Right renal cortex interstitium (tissue), 3 donors: ENCODE results near the gene SLC15A1. TPM values are rescaled to one million over a fixed set of nuclear protein-coding genes. Genes with fewer than 3 reads are reported as not detected.

ENCODE experiments used
- DNase-seq, 3 donors: peaks; one replicate each; pipeline ENCODE4 v3.0.0-alpha.2; 2013; ENCODE audit warnings: low read depth in 3 of 3, low spot score in 2 of 3
- polyA plus RNA-seq, 3 donors: library from polyadenylated mRNA; unstranded; fragments of 120-200 nt; gene quantifications; one replicate each; pipeline ENCODE4 v1.2.1, GENCODE V29; 2013; ENCODE audit not compliant: insufficient read length in 3 of 3

Gene SLC15A1
- polyA plus RNA-seq, 3 donors = 7.4 to 10.1 (median 7.6) TPM

DNA sequence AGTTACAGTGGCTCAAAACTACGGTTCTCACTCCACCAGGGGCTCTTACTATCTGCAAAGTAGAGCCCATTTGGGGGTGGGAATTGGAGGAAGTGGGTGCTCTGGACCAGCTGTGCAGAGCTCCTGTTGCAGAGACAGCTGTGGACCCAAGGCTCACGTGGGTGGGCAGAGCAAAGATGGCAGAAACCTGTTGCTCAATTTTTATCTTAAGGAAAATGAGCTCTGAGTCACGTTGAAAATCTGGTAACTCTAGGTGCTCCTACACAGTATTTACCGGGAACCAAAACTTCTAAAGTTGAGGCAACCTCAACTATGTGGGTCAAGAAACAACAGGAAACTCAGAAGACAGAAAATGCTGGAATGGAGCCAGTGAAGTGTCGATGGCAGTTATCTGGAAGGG, 30.2 kb upstream of the SLC15A1 start:
- no peak for DNase-seq

DNA sequence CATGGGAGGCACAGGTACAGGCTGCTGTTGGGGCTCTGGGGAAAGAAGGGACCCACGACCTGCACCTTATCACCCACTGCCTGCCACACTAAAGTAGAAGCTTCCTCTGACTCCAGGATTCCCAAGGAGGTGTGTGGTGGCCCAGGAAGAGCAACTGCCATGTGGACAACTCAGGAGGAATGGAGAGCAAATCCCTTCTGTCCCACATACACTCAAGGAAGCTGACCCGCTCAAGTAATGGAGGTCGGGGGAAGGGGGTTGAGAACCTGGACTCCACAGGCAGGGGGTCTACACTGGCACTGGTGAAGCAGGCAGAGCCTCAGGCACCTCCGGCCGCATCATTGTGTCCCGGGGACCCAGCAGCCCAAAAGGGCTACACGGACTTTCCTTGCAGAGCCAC, 29.4 kb upstream of the SLC15A1 start:
- no peak for DNase-seq

GRCh38 chr13:98781470-98781869, 29.0 kb upstream of the SLC15A1 start:
- no peak for DNase-seq

DNA sequence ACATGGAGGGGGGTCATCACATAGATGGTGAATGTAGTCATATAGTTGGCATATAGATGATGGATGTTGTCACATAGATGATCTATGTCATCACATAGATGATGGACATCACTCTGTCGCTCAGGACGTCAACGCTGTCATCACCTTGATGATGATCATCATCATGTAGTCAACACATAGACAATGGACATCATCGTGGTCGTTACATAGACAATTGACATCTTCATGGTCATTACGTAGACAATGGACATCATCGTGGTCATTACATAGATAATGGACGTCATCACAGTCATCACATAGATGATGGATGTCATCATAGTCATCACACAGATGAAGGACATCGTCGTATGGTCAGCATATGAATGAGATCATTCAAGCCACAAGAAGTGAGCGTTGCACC, 28.6 kb upstream of the SLC15A1 start:
- no peak for DNase-seq

DNA sequence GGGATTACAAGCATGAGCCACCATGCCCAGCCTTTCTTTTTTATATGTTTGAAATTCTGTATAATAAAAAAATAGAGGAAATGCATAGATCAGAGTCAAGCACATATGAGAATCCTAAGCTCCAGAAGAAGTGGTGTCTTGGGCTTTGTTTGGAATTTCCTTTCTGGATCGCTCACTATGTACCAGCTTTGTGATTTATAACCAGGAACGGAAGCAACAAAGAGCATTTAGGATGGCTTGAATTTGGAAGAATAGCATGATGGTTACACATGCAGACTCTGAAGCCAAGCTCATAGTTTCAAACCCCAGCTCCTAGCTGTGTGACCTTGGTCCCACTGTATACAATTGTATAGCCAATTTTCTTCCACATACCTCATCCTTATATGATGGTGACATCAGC, 28.0 kb upstream of the SLC15A1 start:
- no peak for DNase-seq

GRCh38 chr13:98779695-98780094, 27.2 kb upstream of the SLC15A1 start:
- no peak for DNase-seq

- DNase-seq = no peak
Measured at GRCh38 chr13:98778749-98779148, 26.3 kb upstream of the SLC15A1 start.

- DNase-seq = no peak
Measured at GRCh38 chr13:98776644-98777043, 24.2 kb upstream of the SLC15A1 start.

DNA sequence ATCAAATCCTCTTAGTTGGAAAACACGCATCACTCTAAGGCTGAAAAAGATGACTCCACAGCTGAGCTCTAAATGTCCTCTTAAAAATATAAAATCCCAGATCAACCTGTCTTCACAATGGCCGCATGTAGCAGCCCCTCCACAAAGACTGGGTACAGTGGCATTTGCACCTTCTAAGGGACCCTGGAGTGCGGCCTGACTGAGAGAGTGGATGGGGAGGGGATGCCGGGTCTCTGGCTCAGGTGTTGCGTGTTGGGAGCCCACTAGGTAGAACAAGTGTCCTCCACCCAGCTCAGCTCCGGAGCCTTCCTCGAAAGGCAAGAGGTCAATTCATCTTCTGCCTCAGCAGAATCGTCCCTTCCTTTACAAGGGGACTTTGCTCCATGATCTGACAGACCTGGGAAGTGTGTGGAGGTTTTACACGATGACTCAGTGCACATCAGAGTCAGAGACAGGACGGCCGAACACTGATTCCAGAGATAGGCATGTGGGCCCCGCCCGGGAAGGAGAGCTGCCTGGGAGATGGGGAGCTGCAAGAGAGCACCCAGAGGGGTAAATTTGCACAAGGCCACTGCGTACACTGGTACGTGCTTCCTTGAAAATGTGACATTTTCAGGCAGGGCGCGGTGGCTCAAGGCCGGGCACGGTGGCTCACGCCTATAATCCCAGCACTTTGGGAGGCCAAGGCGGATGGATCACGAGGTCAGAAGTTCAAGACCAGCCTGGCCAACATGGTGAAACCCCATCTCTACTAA, 23.5 kb upstream of the SLC15A1 start:
- no peak for DNase-seq

GRCh38 chr13:98775386-98775785, 22.9 kb upstream of the SLC15A1 start:
- no peak for DNase-seq

- no peak for DNase-seq
Measured at GRCh38 chr13:98774776-98775175, 22.3 kb upstream of the SLC15A1 start.

- DNase-seq = no peak
Measured at GRCh38 chr13:98773921-98774320, 21.4 kb upstream of the SLC15A1 start.

DNA sequence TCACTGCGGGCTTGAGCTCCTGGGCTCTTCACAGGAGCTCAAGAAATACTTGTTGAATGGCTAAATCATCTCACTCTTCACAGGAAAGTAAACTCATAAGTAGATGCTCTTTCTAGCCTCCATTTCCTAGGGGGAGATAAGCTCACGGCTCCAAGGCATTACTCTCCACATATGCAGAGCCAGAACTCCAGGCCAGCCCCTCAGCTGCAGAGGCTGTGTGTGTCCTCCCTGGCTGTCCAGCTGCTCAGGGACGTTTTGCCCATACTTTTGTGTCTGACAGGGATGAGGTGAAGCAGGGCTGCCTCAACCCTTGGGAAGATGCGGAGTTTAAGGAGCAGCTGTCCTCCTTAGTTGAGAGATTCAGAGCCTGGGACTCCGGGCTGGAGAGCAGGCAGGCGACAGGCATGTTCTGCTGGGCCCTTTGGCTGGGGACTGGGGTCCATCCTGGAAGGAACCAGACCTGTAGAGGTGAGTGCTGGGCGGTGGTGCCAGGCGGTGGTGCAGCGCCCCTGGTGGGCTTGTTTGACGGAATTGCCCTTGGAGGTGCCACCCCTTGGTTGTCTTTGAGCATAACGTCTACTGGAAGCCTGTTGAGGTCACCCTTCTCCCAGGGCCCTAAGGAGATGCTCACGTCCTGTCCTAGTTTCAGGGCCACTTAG, 20.5 kb upstream of the SLC15A1 start:
- no peak for DNase-seq

DNA sequence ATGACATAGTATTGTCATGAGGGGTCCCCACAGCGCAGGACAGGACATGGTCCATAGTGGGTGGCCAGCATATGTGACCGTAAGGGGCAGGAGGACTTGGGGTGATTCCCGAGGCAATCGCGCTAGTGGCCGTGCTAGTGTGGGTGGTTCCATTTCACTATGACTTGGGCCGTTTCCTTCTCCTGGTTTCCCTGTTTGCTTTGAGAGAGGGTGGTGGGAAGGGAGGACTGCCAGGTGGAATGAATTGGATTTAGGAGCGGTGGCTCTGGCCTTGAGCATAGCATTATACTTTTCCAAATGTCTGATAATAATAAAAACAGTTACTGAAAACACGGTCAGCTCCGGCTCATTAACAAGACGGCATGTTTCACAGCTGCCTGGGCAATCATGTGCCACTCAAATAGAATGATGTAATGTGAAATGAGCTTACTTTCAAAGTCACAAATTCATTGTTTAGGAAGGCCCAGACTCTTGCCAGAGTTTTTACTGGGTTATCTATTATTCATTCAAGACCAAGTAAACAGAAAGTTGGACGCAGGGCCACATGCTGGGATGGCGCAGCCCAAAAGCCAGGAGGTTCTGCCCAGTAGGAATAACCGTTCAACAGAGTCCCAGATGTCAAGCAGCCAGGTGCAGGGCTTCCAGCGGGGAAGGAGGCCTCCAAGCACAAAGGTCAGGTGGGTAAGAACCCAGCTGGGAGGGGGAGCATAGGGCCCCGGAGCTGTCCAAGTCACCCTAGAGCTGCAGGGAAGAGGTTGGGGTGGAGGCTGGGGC, 19.6 kb upstream of the SLC15A1 start:
- DNase-seq = no peak

GRCh38 chr13:98769736-98770135, 17.3 kb upstream of the SLC15A1 start:
- no peak for DNase-seq

GRCh38 chr13:98768522-98768921, 16.1 kb upstream of the SLC15A1 start:
- no peak for DNase-seq

DNA sequence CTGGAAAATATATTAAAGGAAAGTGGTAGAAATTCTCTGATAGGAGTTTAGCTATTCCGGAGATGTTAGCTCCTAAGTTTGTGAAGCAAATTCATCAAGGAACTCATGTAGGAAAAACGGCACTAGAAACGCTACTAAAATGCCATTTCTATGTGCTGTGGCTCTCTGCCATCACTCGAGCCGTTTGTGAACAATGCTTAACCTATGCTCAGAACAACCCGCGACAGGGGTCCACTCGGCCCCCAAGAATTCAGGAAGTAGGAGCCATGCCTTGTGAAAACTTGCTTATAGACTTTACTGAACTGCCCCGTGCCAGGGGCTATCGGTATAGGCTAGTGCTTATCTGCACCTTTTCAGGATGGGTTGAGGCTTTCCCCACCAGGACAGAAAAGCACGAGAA, 14.2 kb upstream of the SLC15A1 start:
- DNase-seq = no peak

GRCh38 chr13:98765996-98766519, 13.6 kb upstream of the SLC15A1 start:
- no peak for DNase-seq

- DNase-seq = no peak
Measured at GRCh38 chr13:98761986-98762616, 9.6 kb upstream of the SLC15A1 start.

- DNase-seq = no peak
Measured at GRCh38 chr13:98761126-98761985, 8.9 kb upstream of the SLC15A1 start.
